Erythroblast (primary cell): Measurements from ENCODE around the gene CCDC12.
A peak's percentile ranks its signal among the peaks of the same experiment; 100 is the strongest.

ENCODE experiments used
- DNase-seq, 2 experiments: peaks; one replicate each; lab custom pipeline; 2025; lab: John Stamatoyannopoulos, UW
- GATA1 ChIP-seq: IDR thresholded peaks from 2 replicates; pipeline ENCODE4 v1.6.1; 2011; ENCODE audit warnings: low read depth, mild to moderate bottlenecking, control low read depth, low read length, moderate library complexity
- POLR2A ChIP-seq: IDR thresholded peaks from 2 replicates; pipeline ENCODE4 v1.6.1; 2011; ENCODE audit warnings: mild to moderate bottlenecking, low read length

The CCDC12 gene

GRCh38 chr3:46946856-46947545, 29.5 kb downstream of the CCDC12 start:
- peak; percentile 82 to 87 for DNase-seq
- TF ChIP-seq GATA1: peak; percentile 45
- peak; percentile 17 for TF ChIP-seq POLR2A

GRCh38 chr3:46946416-46946815, 30.1 kb downstream of the CCDC12 start:
- DNase-seq: no peak
- no peak for TF ChIP-seq POLR2A
- no peak for TF ChIP-seq GATA1

GRCh38 chr3:46944191-46944590, 32.4 kb downstream of the CCDC12 start:
- TF ChIP-seq POLR2A (no peak), GATA1 (no peak)
- DNase-seq: no peak

- DNase-seq: no peak
Measured at GRCh38 chr3:46943237-46944187, 33.0 kb downstream of the CCDC12 start.

GRCh38 chr3:46942481-46943236, 33.9 kb downstream of the CCDC12 start:
- DNase-seq: no peak
- TF ChIP-seq POLR2A (no peak), GATA1 (no peak)

More at GRCh38 chr3:46943237-46944187, 33.0 kb downstream of the CCDC12 start:
- TF ChIP-seq GATA1 (no peak), POLR2A (no peak)

GRCh38 chr3:46942076-46942475, 34.5 kb downstream of the CCDC12 start:
- TF ChIP-seq POLR2A: no peak
- no peak for TF ChIP-seq GATA1
- DNase-seq: no peak

- TF ChIP-seq POLR2A (no peak), GATA1 (no peak)
- no peak for DNase-seq
Measured at GRCh38 chr3:46939578-46940445, 36.7 kb downstream of the CCDC12 start.

GRCh38 chr3:46938118-46938517, 38.4 kb downstream of the CCDC12 start:
- no peak for TF ChIP-seq POLR2A
- no peak for TF ChIP-seq GATA1
- DNase-seq: no peak

GRCh38 chr3:46936733-46937250, 39.8 kb downstream of the CCDC12 start:
- TF ChIP-seq GATA1 (no peak), POLR2A (no peak)
- no peak for DNase-seq

- TF ChIP-seq POLR2A (no peak), GATA1 (no peak)
- peak in 1 of 2 experiments; percentile 34 for DNase-seq
Measured at GRCh38 chr3:46935989-46936558, 40.5 kb downstream of the CCDC12 start.

- TF ChIP-seq POLR2A (peak; percentile 18), GATA1 (no peak)
- DNase-seq: peak; percentile 79 to 86
Measured at GRCh38 chr3:46935168-46935858, 41.2 kb downstream of the CCDC12 start.
